GM12873 (cell line): Measurements from ENCODE around the gene RNF167.

ENCODE experiments used
- CTCF ChIP-seq: IDR thresholded peaks from 2 replicates; pipeline ENCODE4 v1.5.1; 2012; ENCODE audit warnings: low read depth, mild to moderate bottlenecking, moderate library complexity, low read length, control low read depth; ENCODE audit not compliant: insufficient read depth; ENCODE audit errors: missing control alignments

Gene RNF167

GRCh38 chr17:4944554-4945175 lies 4.6 kb downstream of the RNF167 start:
- TF ChIP-seq CTCF = no peak

DNA sequence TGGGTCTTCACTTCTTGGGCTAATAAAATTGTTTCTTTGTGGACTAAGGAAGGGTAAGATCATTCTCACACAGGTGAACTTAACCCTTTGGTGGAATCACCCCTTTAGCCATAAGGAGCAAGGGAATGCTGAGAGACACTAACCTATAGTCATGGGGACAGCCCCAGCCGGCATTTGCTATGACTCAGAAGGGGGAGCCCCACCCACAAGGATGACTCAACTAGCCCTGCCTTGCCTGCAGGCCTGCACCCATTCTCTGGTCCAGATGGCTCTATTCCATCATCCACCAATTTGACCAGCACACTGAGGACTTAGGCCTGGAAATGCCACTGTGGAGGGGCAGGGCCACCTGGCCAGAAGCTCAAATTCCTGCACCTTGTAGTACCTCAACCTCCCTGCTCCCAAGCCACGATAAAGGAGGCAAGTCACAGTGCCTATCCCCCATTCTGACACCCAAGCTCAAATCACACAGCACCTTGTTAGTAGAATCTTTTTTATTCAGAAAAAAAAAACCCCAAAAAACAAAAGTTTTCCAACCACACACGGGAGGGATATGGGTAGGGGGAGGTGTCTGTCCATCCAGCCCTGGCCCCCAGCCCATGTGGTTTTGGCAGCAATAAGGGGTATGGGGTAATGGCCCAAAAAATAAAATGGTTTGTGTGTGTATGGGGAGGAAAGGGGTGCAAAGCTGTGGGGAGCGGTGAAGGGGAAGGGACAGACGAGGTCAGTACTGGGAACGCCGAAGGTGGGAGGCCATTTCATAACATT lies 5.3 kb downstream of the RNF167 start:
- TF ChIP-seq CTCF = no peak

GRCh38 chr17:4945944-4946280 lies 5.8 kb downstream of the RNF167 start:
- no peak for TF ChIP-seq CTCF

GRCh38 chr17:4946312-4946976 lies 6.4 kb downstream of the RNF167 start:
- no peak for TF ChIP-seq CTCF

- no peak for TF ChIP-seq CTCF
Measured at GRCh38 chr17:4947010-4947410, 6.9 kb downstream of the RNF167 start.

DNA sequence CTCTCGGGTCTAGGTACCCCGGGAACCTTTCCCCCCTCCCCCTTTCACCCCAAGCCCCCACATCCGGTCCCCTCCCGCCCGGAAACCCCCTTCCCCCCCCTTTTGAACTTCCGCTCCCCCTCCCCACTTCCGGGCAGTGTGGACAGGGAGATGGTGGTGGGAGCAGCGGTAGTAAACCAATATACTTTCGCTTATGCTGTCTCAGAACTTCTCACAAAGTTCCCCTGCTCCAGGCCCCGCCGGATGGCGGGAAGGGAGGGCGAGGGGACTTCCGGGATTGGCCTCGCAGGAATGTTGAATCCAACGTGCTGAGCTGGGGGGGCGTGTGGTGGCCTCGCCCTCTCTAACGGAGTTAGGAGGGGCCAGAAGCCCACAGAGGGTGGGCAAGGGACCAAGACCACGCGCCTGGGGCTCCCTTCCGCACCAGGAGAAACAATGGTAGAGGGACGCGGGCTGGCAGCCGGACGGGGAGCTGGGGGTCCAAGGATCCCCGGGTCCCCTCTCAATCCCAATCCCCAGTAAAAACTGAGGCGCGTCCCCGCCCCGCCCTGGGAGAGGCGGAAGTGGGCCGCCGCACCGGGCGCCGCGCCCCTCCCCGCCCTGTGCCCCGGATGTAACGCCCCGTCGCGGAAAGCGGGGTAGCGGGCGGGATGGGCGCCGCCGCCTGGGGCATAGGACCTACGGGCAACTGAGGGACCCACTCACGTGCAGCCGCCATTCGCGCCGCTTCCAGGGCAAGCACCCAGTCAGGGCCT lies 7.5 kb downstream of the RNF167 start:
- TF ChIP-seq CTCF = no peak
